GM18508 (cell line): ENCODE measurements around the gene MSMO1.
"Not testable (repeated sequence)": the region's sequence is repeated elsewhere in the genome, so short reads cannot be mapped to it uniquely, and the experiment has no call there.

ENCODE experiments used
- ATAC-seq: cut with Tn5 transposase; IDR thresholded peaks from one replicate; pipeline ENCODE4 v1.9.1; 2021; ENCODE audit warnings: moderate number of reproducible peaks; ENCODE audit not compliant: insufficient read depth, unreplicated experiment

MSMO1 gene

DNA sequence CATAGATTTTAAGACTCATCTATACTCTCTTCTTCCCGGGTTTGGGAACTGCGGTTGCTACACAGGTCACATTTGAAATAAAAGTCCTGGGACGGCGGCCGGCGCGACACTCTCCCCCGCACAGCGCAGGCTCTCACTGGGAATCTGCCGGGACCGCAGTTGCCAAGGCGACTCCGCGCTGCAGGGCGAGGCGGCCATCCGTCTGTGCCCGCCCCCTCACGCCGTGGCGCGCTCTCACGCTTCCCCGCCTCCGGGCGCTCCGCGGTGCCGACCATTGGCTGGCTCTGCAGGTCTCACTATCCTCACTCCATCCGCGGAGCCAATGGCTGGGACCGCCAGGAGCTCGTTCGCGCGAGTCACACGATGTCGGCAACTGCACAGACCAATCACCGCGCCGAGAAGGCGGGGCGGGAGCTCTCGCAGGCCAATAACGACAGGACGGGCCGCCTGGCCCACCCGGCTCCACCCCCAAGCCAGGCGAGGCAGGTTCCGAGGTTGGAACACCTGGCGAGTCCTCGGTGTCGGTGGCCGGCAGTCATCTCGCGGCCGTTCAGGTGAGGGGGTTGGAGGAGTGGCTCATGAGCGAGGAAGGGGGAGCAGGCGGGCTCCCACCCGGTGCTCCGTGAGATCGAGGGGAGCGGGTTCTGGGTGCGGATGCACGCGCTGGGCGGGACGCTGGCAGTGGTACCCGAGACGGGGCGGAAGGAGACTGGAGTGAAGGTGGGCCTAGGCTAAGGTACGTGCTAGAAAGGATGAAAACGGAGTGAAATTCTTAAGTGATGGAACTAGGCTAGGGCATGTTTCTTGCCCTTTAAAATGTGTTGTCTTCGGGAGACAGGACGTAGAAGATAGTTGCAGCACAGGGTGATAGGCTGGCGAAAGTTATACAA is at the start of gene MSMO1:
MSMO1 (plus strand) TSS at position 459 of the 890 bp plus-strand sequence. CDS start 5,702 bp downstream, outside the sequence.
- ATAC-seq = peak; percentile 98

DNA sequence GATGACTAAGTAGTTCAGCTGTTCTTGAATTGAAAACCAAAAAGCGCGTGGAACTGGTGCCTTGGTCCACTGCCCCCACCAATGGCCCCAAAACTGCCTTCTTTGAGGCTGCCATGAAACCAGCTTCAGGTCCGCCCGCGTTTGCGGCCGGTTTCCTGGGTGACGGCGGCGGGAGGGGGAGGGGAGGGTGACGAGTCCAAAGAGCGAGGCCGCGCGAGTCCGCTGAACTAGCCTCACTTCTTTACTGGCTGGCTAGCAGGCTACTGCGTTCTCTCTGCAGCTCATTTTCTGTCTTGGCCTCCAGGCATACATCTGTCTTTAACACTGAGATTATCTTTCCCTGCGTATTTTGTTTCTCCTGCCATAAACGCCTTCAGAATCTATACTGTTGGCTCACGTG is 47.9 kb upstream of the MSMO1 start:
- ATAC-seq = not testable (repeated sequence)

DNA sequence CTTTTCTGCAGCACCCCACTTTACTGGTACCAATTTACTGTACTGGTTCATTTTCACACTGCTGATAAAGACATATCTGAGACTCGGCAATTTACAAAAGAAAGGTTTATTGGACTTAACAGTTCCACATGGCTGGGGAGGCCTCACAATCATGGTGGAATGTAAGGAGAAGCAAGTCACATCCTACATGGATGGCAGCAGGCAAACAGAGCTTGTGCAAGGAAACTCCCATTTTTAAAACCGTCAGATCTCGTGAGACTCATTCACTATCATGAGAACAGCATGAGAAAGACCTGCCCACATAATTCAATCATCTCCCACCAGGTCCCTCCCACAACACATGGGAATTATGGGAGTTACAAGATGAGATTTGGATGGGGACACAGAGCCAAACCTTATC is 42.8 kb upstream of the MSMO1 start:
- ATAC-seq = not testable (repeated sequence)

DNA sequence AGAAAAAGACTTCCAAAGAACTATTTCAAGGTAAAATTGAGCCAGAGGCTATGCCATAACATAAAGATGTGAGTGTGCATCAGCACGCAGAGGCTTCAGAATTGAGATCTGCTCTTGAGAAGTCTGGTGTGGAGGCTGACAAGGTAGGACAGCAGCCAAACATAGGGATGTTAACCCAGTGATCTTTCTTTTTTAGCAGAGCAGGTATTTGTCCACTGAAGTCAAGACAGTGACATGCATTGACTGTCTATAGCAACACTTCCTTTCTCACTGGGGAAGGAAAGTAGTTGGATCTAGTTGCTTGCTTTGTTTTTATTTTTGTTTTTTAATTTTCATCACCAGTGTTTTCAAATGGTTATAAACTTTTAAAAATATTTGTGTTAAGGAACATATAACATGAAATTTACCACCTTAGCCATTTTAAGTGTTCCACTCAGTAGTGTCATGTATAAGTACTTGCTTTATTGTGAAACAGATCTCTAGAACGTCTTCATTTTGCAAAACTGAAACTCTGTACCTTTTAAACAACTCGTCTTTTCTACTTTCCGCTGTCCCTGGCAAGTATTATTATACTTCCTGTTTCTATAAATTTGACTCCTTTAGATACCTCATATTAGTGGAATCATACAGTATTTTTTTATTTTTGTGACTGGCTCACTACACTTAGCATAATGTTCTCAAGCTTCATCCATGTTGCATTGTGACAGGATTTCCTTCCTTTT is 40.7 kb upstream of the MSMO1 start:
- peak; percentile 85 for ATAC-seq

DNA sequence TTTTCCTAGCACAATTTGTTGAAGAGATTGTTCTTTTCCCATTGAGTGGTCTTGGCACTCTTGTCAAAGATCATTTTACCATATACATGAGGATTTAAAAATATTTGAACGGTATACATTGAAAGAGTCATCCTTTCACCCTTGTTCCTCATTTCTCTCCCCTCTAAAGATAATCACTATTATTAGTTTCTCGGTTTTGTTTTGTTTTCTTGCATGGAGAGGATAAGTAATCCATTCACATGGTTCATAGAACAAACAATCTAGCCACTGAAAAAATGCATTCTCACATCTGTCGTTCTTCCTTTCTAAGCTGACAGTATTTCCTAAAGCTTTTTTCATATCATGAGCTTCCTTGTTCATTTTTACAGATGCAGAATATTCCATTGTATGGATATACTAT is 39.2 kb upstream of the MSMO1 start:
- no peak for ATAC-seq

DNA sequence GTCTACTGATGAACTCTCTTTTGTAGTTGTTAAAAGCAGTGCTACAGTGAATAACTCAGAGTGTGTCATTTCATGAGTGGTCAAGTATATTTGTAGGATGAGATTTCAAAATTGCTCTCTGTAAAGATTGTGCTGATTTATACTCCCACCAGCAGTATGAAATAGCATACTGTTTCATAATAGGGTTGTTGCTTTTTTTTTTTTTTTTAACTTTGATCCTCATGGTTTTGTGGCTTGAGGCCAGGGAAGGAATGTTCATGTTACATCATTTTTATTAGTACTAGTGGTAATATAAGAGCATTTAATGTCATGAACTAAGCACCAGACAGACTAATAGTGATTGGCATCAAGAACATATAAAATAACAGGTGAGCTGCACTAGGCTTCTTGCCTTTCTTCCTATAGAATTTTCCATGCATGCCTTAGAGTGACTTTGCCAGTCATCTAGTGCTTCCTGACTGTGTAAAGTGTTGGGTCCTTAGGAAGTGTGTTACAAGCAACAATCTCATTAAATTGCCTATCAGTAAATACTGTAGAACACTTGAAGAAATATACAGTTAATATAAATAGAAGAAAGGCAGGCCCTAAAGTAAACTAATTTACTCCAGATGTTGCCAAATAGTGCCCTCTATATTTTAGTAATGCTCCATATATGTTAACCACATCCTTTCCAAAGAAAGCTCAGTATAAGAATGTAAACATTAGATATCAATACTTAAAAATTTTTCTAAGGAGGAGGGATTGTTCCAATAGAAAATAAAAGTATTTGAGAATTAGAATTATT is 38.6 kb upstream of the MSMO1 start:
- no peak for ATAC-seq

DNA sequence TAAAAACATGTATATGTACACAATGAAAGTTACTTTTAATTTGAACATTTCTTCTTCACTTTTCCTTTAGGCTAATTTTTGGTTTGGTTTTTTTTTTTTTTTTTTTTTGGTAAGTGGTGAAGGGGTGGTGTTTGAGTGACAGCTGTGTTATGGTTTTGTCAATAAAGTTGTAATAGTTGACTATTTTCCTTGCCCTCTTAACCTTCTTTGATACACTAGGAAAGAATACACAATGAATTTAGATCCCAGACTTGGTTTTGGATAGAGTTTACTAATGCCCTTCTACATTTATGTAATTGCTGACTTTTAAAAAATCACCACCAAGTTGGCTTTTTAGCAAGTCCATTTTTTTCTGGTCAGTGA is 38.1 kb upstream of the MSMO1 start:
- no peak for ATAC-seq

DNA sequence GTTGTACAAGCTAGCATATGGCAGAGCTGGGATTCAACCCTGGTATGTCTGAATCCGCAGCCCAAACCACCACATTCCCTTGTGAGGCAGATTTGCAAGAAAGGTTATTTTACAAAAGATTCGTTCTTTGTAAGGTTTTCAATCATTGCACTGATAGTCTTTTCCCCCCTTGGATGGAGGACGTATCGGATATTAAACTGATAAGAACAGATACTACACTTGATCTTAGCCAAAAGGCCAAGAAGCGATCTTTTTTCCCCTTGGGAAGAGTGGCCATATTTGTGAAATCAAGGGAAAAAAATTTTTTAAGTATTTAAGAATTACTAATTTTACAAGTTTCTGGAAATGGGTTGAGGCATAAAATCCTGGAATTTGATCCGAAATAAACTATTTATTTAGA is 34.4 kb upstream of the MSMO1 start:
- ATAC-seq = no peak

DNA sequence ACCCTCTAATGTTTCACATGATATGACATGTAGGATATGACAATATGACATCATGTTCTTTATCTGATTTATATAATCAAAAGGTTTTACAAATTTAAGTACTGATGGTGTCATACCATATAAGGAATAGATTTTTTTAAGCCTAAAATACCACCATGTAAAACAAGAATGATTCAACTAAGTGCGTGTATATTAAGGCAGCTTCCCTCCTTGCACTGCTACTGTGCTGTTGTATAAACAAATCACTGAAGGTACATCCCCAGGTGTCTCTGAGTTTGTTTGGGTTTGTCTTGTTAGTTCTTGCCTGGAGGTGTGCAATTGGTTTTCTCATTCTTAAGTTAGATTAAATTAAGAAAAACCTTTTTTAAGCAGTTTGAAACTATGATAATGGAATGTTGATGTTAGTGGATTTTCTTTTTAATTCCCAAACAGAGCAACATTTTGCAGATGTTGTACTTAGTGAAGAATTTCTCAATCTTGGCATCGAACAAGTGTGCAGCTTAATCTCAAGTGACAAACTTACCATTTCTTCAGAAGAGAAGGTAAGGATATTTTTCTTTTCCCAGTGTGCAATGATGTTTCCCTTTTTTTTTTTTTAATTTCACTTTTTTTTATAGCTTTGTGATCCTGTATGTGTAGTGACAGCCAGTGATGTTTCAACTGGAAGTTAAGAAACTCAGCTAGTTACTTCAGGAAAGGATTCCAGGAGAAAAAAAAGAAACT is 33.4 kb upstream of the MSMO1 start:
- no peak for ATAC-seq

DNA sequence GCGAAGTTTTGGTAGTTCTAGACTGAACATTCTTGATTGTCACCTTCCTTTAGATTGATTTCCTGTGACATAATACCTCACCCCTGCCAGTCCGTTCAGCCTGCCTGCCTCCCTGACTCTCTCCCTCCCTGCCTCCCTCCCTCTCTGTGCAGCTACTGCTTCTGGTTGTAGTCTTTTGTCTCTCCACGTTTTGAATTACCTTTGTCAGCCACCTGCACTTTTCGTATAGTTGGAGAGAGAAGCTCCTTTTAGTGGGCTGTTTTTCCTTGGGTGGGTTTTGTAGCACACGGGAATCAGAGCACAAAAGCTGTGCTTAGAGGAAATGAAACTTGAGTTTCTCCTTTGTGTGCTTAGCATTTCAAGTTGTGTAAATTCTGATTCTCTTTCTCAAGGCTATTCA is 32.6 kb upstream of the MSMO1 start:
- peak; percentile 89 for ATAC-seq

DNA sequence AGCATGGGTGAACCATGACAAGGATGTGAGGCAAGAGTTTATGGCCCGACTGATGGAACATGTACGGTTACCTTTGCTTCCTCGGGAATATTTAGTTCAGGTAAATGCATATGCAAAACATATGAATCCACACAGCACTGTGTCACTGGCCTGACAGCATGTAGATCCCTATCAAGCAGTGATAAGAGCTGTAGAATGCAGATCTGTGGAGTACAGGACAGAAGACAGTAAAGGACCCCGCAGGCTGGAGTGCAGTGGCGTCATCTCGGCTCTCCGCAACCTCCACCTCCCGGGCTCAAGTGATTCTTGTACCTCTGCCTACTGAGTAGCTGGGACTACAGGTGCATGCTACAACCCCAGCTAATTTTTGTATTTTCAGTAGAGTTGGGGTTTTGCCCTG is 29.8 kb upstream of the MSMO1 start:
- ATAC-seq = no peak

DNA sequence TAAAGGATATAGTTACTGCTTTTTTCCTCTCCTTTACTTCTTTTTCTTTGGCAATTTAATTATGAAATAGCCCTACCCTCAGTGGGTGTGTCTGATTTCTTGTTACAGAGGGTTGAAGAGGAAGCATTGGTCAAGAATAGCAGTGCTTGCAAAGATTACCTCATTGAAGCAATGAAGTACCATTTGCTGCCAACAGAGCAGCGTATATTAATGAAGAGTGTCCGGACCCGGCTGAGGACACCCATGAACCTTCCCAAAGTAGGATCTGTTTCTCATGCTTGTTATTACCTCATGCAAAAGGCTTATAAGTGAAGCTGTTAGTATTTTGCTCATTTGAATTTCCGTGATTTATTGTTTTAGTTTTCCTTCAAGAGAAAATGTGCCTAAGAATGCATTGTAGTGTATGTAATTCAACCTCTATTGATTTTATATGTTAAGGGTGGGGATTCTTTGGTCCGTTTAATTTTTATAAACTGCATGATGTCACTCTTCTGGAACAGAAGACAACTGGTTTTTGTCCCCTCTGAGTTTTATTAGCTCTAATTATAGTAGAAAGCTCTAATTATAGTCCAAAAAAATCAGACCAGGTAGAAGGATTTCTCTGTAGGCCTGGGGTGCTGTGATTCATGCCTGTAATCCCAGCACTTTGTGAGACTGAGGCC is 27.9 kb upstream of the MSMO1 start:
- no peak for ATAC-seq

DNA sequence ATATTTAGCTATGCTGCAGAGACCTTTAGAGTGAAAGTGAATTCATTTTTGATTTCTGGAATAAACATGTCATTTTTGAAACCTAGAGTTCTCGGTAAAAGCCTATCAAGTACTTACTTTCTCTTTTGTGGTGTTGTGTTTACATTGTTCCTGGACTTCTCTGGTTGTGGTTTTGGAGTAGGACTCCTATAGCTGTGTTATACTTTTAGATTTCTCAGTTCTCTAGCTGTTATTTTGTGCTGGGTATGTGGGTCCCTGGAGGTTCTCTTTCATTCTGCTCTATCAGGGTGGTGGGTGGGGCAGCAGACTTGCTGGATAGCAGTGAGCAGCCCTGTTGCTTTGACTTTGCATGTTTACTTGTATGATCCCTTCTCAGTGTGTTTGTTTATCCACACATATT is 25.6 kb upstream of the MSMO1 start:
- peak; percentile 63 for ATAC-seq

DNA sequence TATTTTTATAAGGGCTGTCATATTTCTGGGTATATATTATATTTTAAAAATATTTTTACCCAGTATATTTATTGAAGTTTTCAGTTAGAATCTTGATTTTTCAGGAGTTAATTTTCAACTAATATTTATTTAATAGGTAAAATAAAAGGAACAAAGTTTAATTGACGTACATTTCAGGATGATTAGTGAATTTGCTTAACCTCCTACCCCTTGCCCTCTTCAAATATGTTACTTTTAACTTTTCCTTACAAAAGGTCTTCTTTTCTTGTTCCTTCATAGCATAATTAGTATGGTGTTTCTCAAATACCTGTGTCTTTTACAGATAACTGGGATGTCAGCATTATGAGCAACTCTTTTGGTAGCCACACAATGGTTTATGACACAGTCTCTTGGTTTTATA is 24.8 kb upstream of the MSMO1 start:
- no peak for ATAC-seq

DNA sequence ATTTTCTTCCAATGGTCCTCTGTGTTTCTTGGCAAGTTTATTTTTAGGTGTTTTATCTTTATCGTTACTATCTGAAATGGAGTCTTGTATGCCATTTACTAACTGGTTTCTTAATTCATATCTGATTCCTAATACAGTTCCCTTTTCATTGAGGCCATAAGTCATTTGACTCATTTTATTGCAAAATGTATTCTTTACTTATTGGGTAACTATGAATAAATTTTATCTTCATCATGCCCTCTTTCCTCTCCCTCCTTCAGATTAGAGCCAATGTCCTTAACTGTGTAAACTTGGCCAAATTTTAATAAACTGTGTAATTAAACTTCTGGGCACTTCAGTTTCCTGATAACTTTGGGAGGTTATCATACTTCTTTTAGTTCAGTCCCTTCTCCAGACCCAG is 19.3 kb upstream of the MSMO1 start:
- ATAC-seq = no peak

DNA sequence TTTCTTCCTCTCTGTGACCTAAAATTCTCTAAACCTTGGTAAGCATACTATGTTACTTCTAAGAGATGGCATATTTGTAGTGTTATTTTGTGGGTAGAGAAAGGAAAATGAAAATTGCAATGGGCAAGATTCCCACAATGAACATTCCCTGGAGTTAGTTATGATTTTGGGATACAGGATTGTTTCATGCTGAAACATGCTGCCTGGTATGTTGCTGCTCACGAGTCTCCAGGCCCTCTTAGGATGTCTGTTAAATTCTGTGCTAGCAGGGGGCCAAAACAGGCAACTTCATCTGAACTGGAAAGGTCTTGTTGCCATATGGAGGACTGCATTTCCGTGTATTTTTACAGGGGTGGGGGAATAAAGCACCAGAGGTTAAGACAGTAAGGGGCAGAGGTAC is 18.9 kb upstream of the MSMO1 start:
- no peak for ATAC-seq

DNA sequence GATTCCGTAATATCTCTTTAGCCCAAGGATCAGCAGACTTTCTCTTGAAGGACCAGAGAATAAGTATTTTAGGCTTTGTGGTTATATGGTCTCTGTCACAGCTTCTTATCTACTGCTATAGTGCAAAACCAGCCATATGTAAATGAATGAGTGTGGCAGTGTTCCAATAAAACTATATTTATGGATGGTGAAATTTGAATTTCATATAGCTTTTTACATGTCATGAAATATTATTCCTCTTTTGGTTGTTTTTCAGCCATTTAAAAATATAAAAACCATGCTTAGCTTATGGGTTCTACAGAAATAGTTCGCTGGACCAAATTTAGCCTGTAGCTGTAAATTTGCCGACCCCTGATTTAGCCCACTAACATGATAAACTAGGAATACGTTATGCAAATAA is 18.0 kb upstream of the MSMO1 start:
- ATAC-seq = no peak

DNA sequence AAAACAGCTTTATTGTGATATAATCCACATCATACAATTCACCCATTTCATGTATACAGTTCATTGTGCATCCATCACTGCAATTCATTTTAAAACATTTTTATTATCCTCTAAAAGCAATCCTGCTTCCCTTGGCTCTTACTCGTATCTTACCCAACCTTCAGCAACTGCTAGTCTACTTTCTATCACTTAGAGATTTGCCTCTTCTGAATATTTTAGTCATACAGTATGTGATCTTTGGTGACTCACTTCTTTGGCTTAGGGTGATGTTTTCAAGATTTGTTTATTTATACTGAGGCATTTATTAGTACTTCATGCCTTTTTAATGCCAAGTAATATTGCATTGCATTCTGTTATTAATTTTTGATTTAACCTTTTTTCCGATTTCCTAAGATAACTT is 15.0 kb upstream of the MSMO1 start:
- no peak for ATAC-seq

DNA sequence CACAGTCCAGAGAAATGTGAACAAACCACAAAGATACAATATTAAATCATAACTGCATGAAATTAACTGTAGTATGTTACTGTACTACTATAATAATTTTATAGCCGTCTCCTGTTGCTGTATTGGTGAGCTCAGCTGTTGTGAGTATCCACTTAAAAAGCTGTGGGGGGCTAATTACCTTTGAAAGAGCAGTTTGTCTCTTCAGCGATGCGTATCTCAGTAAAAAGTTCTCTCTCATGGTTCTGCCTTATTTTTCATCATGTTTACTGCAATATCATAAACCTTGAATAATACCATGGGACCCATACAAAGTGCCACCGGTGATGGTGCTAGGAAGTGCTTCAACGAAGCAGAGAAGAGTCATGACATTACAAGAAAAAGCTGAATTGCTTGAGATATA is 8.4 kb upstream of the MSMO1 start:
- no peak for ATAC-seq

DNA sequence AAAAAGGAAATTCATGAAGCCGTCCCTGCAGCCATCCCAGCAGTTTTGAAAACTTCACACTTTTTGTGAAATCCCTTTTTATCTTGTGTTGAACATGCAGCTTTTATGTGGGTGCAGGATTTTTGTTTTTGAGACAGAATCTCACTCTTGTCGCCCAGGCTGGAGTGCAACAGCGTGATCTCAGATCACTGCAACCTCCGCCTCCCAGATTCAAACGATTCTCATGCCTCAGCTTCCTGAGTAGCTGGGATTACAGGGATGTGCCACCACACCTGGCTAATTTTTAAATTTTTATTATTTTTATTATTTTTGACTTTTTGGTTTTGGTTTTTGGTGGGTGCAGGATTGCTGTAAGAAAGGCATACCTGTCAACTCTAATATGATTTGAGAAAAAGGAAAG is 8.0 kb upstream of the MSMO1 start:
- no peak for ATAC-seq
